ENCODE results near the gene FBXW7.

GRCh38 chr4:152356428-152357034 lies 179.4 kb downstream of the FBXW7 start:
- TF ChIP-seq MAX (IDR thresholded peaks at IDR 0.05) (no peak), EGR1 (IDR thresholded peaks at IDR 0.05; ENCODE audit: low read depth) (no peak), ZNF274 (IDR thresholded peaks at IDR 0.05; ENCODE audit: low read depth, low read length) (no peak), POLR2A (IDR thresholded peaks at IDR 0.05; ENCODE audit: borderline replicate concordance, extremely low read depth, insufficient read depth, insufficient read length) (no peak)

All from HCT116 (cell line).